Kidney (tissue), 14 donors: ENCODE results near the gene MEGF8. TPM values are rescaled to one million over a fixed set of nuclear protein-coding genes. Genes with fewer than 3 reads are reported as not detected.
A peak's percentile ranks its signal among the peaks of the same experiment; 100 is the strongest.

Source experiments
- DNase-seq, 5 donors: peaks; one replicate each; pipeline ENCODE4 v3.0.0-alpha.2; 2013 to 2020
- FAIRE-seq: peaks from 2 replicates; lab custom pipeline; 2012; peaks lifted over from hg19 to GRCh38; lab: Jason Lieb, UNC
- H3K27ac ChIP-seq, 2 donors: one replicate each; pipeline ENCODE4 v1.7.0; 2013; ENCODE audit warnings: low read depth in 2 of 2, low read length in 2 of 2, inconsistent platforms in 1 of 2
- H3K27me3 ChIP-seq: one replicate; pipeline ENCODE4 v1.7.1; 2013; ENCODE audit warnings: low read length, inconsistent platforms; ENCODE audit not compliant: control insufficient read depth, insufficient read depth
- H3K36me3 ChIP-seq, 3 donors: one replicate each; pipeline versions ENCODE4 v1.7.0 to v1.7.1; 2013; ENCODE audit warnings: low read length in 3 of 3, control low read depth in 1 of 3, inconsistent platforms in 1 of 3; ENCODE audit not compliant: insufficient read depth in 3 of 3, control insufficient read depth in 2 of 3
- H3K4me1 ChIP-seq, 3 donors: one replicate each; pipeline versions ENCODE4 v1.7.0 to v1.7.1; 2013; ENCODE audit warnings: low read length in 3 of 3, inconsistent platforms in 1 of 3, low read depth in 1 of 3; ENCODE audit not compliant: control insufficient read depth in 2 of 3, insufficient read depth in 2 of 3
- H3K4me3 ChIP-seq, 3 donors: one replicate each; pipeline versions ENCODE4 v1.7.0 to v1.8.1; 2013; ENCODE audit warnings: low read length in 3 of 3, control low read depth in 1 of 3, inconsistent platforms in 1 of 3
- H3K9ac ChIP-seq, 3 donors: one replicate each; pipeline versions ENCODE4 v1.7.0 to v1.7.1; 2013; ENCODE audit warnings: low read length in 3 of 3, control low read depth in 1 of 3, inconsistent platforms in 1 of 3
- H3K9me3 ChIP-seq, 3 donors: one replicate each; pipeline versions ENCODE4 v1.7.0 to v1.7.1; 2013; ENCODE audit warnings: low read length in 3 of 3, control low read depth in 1 of 3, inconsistent platforms in 1 of 3; ENCODE audit not compliant: control insufficient read depth in 2 of 3, insufficient read depth in 1 of 3
- CTCF ChIP-seq: IDR thresholded peaks from 3 replicates; pipeline ENCODE4 v1.5.1; 2012; ENCODE audit warnings: mild to moderate bottlenecking, moderate library complexity, borderline replicate concordance; ENCODE audit not compliant: insufficient read depth; ENCODE audit errors: extremely low read depth
- intact Hi-C: fragments of 100-400 bp; cut with DNase I; formaldehyde crosslinking; loops from one replicate; pipeline ENCODE4 v1.11.1; 2022
- polyA plus RNA-seq: library from polyadenylated mRNA; stranded (reverse); fragments of 350-450 nt; fragmentation: Illumina TruSeq; extraction: RNeasy Lipid Tissue Mini Kit (QIAGEN cat#74804); gene quantifications from one replicate; pipeline ENCODE4 v1.2.3, GENCODE V29; 2014; ENCODE audit warnings: low read depth, low replicate concordance; ENCODE audit not compliant: insufficient read depth
- total RNA-seq: library from RNA; stranded (reverse); fragmentation: NEBNext Ultra II Directional; extraction: Animal tissue kit (Norgen Biotek cat#: 25700); gene quantifications from one replicate; pipeline ENCODE4 v1.2.1, GENCODE V29; 2021
- donor health status: control.
- donor health status: control.
- donor health status: control.
- donor health status: control.
- donor health status: control.
- donor health status: DM: yes; HTN: yes; CAD: no.
- donor health status: Normal renal cell carcinoma (clear cell type).

Gene MEGF8
- total and polyA plus RNA-seq, 2 donors from 2014 or later: 8.7 to 31.6 TPM

- no peak for DNase-seq
- intact Hi-C loops: no loop called here
- Histone ChIP-seq H3K9me3 (no peaks in the 10 kb centered on the region), H3K4me3 (no peak overlapping the region), H3K27ac (no peak overlapping the region), H3K4me1 (peaks cover 0 to 4% (median 0%) of the 10 kb centered on the region in 3 donors), H3K27me3 (no peaks in the 10 kb centered on the region), H3K9ac (no peak overlapping the region), H3K36me3 (no peaks in the 10 kb centered on the region)
- no peak for FAIRE-seq
- TF ChIP-seq CTCF: no peak
These were observed 18.8 kb upstream of the MEGF8 start for GRCh38 chr19:42306646-42307045.

GRCh38 chr19:42309686-42310085 is 15.7 kb upstream of the MEGF8 start:
- Histone ChIP-seq H3K9me3 (no peaks in the 10 kb centered on the region), H3K27ac (no peak overlapping the region), H3K27me3 (no peaks in the 10 kb centered on the region), H3K4me1 (no peaks in the 10 kb centered on the region), H3K9ac (no peak overlapping the region), H3K4me3 (no peak overlapping the region), H3K36me3 (no peaks in the 10 kb centered on the region)
- DNase-seq (peak in 1 of 5 donors; percentile 53), FAIRE-seq (no peak)
- intact Hi-C loops: no loop called here
- TF ChIP-seq CTCF: no peak

GRCh38 chr19:42311657-42312056 is 13.8 kb upstream of the MEGF8 start:
- DNase-seq (no peak), FAIRE-seq (no peak)
- H3K9ac ChIP-seq: no peak overlapping the region
- intact Hi-C loops: no loop called here
- H3K27me3 ChIP-seq: no peaks in the 10 kb centered on the region
- H3K4me1 ChIP-seq: no peaks in the 10 kb centered on the region
- no peak overlapping the region for H3K27ac ChIP-seq
- no peak overlapping the region for H3K4me3 ChIP-seq
- no peaks in the 10 kb centered on the region for H3K9me3 ChIP-seq
- H3K36me3 ChIP-seq: no peaks in the 10 kb centered on the region
- TF ChIP-seq CTCF: no peak

- intact Hi-C loops: no loop called here
- H3K9ac ChIP-seq: no peak overlapping the region
- H3K36me3 ChIP-seq: no peaks in the 10 kb centered on the region
- no peak for FAIRE-seq
- H3K27me3 ChIP-seq: no peaks in the 10 kb centered on the region
- no peak overlapping the region for H3K27ac ChIP-seq
- H3K9me3 ChIP-seq: no peaks in the 10 kb centered on the region
- no peak for TF ChIP-seq CTCF
- no peak overlapping the region for H3K4me3 ChIP-seq
- no peaks in the 10 kb centered on the region for H3K4me1 ChIP-seq
- DNase-seq: no peak
These were observed 13.1 kb upstream of the MEGF8 start for GRCh38 chr19:42312370-42312769.
